Fibroblast of lung (primary cell): ENCODE measurements around the gene TMEM14C. TPM values are rescaled to one million over a fixed set of nuclear protein-coding genes. Genes with fewer than 3 reads are reported as not detected.

Experiments used
- DNase-seq, 2 donors: peaks; one replicate each; pipeline versions ENCODE4 v3.0.0 to v3.0.0-alpha.2; 2010; ENCODE audit warnings: low read depth in 2 of 2
- H2AFZ ChIP-seq: 2 replicates; pipeline ENCODE4 v1.5.1; 2012; ENCODE audit warnings: low read length, control low read depth, inconsistent platforms
- H3K27ac ChIP-seq: 2 replicates; pipeline ENCODE4 v1.5.1; 2011; ENCODE audit warnings: low read length, control low read depth; ENCODE audit not compliant: insufficient read depth
- H3K27me3 ChIP-seq: 2 replicates; pipeline ENCODE4 v1.5.1; 2011; ENCODE audit warnings: mild to moderate bottlenecking, low read length; ENCODE audit not compliant: control insufficient read depth, insufficient read depth
- H3K36me3 ChIP-seq: 2 replicates; pipeline ENCODE4 v1.5.1; 2011; ENCODE audit warnings: low read length; ENCODE audit not compliant: control insufficient read depth, insufficient read depth
- H3K4me1 ChIP-seq: 2 replicates; pipeline ENCODE4 v1.5.1; 2011; ENCODE audit warnings: low read length; ENCODE audit not compliant: control insufficient read depth, insufficient read depth; ENCODE audit errors: extremely low read depth
- H3K4me2 ChIP-seq: 2 replicates; pipeline ENCODE4 v1.5.1; 2011; ENCODE audit warnings: low read length, control low read depth; ENCODE audit not compliant: insufficient read depth; ENCODE audit errors: extremely low read depth
- H3K4me3 ChIP-seq, 4 experiments: fragments of 200-600 bp in 1 of 4; sonication (generic) in 1 of 4; replicated peaks in 1 of 4; 2 replicates each; pipeline ENCODE4 v1.5.1; 2011 to 2016; ENCODE audit warnings: low read length in 4 of 4, low read depth in 3 of 4, mild to moderate bottlenecking in 3 of 4, control low read depth in 2 of 4, inconsistent platforms in 1 of 4, mixed read lengths in 1 of 4; ENCODE audit not compliant: insufficient read depth in 1 of 4; ENCODE audit errors: control extremely low read depth in 1 of 4
- H3K79me2 ChIP-seq: 2 replicates; pipeline ENCODE4 v1.5.1; 2012; ENCODE audit warnings: mild to moderate bottlenecking, low read length, inconsistent platforms; ENCODE audit not compliant: control insufficient read depth, insufficient read depth
- H3K9ac ChIP-seq: 2 replicates; pipeline ENCODE4 v1.5.1; 2011; ENCODE audit warnings: mild to moderate bottlenecking, low read length, control low read depth; ENCODE audit not compliant: insufficient read depth
- H3K9me3 ChIP-seq: 2 replicates; pipeline ENCODE4 v1.5.1; 2012; ENCODE audit warnings: low read depth, low read length; ENCODE audit not compliant: control insufficient read depth, insufficient read depth
- H4K20me1 ChIP-seq: 2 replicates; pipeline ENCODE4 v1.5.1; 2011; ENCODE audit warnings: low read length; ENCODE audit not compliant: control insufficient read depth, insufficient read depth; ENCODE audit errors: extremely low read depth
- EZH2 ChIP-seq: IDR thresholded peaks from 2 replicates; pipeline ENCODE4 v1.5.1; 2012; ENCODE audit warnings: low read length, control low read depth, mild to moderate bottlenecking; ENCODE audit errors: missing control alignments
- polyA plus RNA-seq, 2 donors: library from polyadenylated mRNA; depleted of rRNA in 1 of 2; stranded (reverse) in 1 of 2; unstranded in 1 of 2; fragments of >200 nt; gene quantifications; 2 replicates each; pipeline ENCODE4 v1.2.1, GENCODE V29; 2011 to 2012; ENCODE audit warnings: missing spikeins in 1 of 2
- total RNA-seq: library from RNA; depleted of rRNA; stranded (reverse); fragments of >200 nt; gene quantifications from 2 replicates; pipeline ENCODE4 v1.2.1, GENCODE V29; 2014
- TF ChIP-seq, protein P1 (sequence below), 2 donors: IDR thresholded peaks in 1 of 2; conservative IDR thresholded peaks in 1 of 2; 1 replicate in 1 of 2; 2 replicates in 1 of 2; pipeline ENCODE4 v1.5.1; 2011 to 2012; ENCODE audit warnings: low read length in 2 of 2, control low read depth in 1 of 2, inconsistent platforms in 1 of 2, low read depth in 1 of 2, mild to moderate bottlenecking in 1 of 2

Gene TMEM14C
- total and polyA plus RNA-seq, 2 donors (not counting 1 experiment from before 2014, with no cell fraction given) = 123 to 246 TPM

DNA sequence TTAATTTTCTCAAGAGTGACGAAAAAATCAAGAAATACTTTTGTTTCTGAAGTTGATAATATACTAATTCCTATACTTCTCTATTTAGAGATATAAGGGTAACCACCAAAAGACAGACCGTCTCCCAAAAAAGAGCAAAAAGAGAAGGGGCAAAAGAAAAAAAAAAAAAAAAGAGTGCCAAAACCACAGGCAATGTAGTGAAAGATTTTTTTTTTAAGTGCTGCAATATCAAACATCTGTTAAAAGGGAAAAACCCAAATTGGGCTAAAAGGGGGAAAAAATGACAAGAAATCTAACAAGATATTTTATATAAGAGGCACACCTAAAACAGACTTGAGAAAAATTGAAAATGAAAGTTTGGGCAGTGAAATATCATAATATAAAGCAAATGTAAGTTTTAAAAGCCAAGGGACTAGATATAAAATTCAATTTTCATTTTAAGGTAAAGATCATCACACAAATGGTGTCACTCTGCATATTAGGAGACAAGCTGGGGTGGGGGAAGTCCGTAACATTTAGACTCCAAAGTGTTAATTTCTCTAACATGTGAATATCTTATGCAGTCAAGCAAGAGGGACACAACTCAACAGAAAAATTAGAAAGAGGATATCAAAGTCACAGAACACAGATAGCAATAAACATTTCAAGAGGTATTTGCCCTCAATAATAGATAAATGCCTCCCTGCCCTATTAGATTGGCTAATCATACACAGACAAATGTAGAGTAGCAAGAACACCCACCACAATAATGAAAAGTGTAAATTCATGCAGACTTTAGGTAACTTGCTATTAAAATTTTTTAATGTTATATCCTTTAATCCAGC lies 37.6 kb upstream of the TMEM14C start:
- Histone ChIP-seq H2AFZ (no peak overlapping the region), H3K79me2 (no peaks in the 10 kb centered on the region), H3K27me3 (no peaks in the 10 kb centered on the region), H3K27ac (no peak overlapping the region), H3K36me3 (no peaks in the 10 kb centered on the region), H3K4me2 (no peak overlapping the region), H4K20me1 (no peaks in the 10 kb centered on the region), H3K9me3 (no peaks in the 10 kb centered on the region), H3K9ac (no peak overlapping the region), H3K4me3 (no peak overlapping the region), H3K4me1 (no peaks in the 10 kb centered on the region)
- TF ChIP-seq, protein P1, sequence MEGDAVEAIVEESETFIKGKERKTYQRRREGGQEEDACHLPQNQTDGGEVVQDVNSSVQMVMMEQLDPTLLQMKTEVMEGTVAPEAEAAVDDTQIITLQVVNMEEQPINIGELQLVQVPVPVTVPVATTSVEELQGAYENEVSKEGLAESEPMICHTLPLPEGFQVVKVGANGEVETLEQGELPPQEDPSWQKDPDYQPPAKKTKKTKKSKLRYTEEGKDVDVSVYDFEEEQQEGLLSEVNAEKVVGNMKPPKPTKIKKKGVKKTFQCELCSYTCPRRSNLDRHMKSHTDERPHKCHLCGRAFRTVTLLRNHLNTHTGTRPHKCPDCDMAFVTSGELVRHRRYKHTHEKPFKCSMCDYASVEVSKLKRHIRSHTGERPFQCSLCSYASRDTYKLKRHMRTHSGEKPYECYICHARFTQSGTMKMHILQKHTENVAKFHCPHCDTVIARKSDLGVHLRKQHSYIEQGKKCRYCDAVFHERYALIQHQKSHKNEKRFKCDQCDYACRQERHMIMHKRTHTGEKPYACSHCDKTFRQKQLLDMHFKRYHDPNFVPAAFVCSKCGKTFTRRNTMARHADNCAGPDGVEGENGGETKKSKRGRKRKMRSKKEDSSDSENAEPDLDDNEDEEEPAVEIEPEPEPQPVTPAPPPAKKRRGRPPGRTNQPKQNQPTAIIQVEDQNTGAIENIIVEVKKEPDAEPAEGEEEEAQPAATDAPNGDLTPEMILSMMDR (conservative IDR thresholded peaks at IDR 0.05 in 1 of 2, IDR thresholded peaks at IDR 0.05 in 1 of 2; ENCODE audit: low read depth in 1 of 2, low read length in 2 of 2) = no peak
- TF ChIP-seq EZH2 = no peak
- no peak for DNase-seq

DNA sequence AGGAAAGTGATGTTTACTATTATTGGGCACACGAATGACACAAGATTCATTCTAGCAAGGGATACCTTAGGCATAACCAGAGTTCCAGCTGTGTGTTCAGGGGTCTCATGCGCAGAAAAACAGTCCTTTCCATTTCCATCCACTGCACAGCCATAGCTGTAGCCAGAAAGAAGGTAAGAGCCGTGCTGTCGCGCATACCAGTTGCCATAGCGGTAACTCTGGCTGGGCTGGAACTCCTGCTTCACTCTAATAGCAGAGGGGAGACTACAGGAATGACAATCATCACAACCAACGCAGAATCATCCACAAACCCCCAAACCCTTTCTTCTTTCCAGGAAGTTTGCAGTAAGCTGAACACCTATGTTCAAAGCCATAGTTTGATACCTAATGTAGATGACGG lies 36.0 kb upstream of the TMEM14C start:
- H3K9me3 ChIP-seq = no peaks in the 10 kb centered on the region
- H3K4me2 ChIP-seq = no peak overlapping the region
- no peaks in the 10 kb centered on the region for H3K27me3 ChIP-seq
- H4K20me1 ChIP-seq = no peaks in the 10 kb centered on the region
- no peaks in the 10 kb centered on the region for H3K79me2 ChIP-seq
- no peaks in the 10 kb centered on the region for H3K36me3 ChIP-seq
- H2AFZ ChIP-seq = no peak overlapping the region
- no peak overlapping the region for H3K4me3 ChIP-seq
- no peaks in the 10 kb centered on the region for H3K4me1 ChIP-seq
- DNase-seq = no peak
- no peak overlapping the region for H3K27ac ChIP-seq
- no peak overlapping the region for H3K9ac ChIP-seq
- TF ChIP-seq, protein P1 (conservative IDR thresholded peaks at IDR 0.05 in 1 of 2, IDR thresholded peaks at IDR 0.05 in 1 of 2; ENCODE audit: low read depth in 1 of 2, low read length in 2 of 2) = no peak
- TF ChIP-seq EZH2 = no peak

DNA sequence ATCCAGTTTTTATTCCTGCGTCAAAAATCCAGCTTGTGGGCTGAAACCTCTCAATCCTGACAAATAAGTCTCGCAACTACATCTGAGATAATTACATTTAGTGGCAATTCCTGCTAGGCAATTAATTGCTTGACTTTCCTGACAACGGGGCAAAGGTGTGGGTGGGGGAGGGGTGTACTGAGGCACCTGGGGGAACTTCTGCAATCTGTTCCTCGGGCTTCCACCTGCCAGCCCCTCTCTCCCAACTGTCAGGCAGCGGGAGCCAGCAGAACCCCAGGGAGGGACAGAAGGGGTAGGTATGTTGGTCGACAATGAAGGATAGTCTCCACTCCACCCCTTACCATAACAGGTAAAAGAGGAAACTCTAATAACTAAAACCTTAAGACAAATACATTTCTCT lies 35.3 kb upstream of the TMEM14C start:
- no peak overlapping the region for H2AFZ ChIP-seq
- no peak overlapping the region for H3K4me2 ChIP-seq
- no peak overlapping the region for H3K9ac ChIP-seq
- H3K36me3 ChIP-seq = no peaks in the 10 kb centered on the region
- no peak for DNase-seq
- no peaks in the 10 kb centered on the region for H3K79me2 ChIP-seq
- no peaks in the 10 kb centered on the region for H3K4me1 ChIP-seq
- no peak for TF ChIP-seq EZH2
- TF ChIP-seq, protein P1 (conservative IDR thresholded peaks at IDR 0.05 in 1 of 2, IDR thresholded peaks at IDR 0.05 in 1 of 2; ENCODE audit: low read depth in 1 of 2, low read length in 2 of 2) = no peak
- no peaks in the 10 kb centered on the region for H3K9me3 ChIP-seq
- no peak overlapping the region for H3K4me3 ChIP-seq
- no peaks in the 10 kb centered on the region for H3K27me3 ChIP-seq
- H3K27ac ChIP-seq = no peak overlapping the region
- no peaks in the 10 kb centered on the region for H4K20me1 ChIP-seq
